LoVo (cell line): ENCODE results near the gene KDM3A.

Experiments
- DNase-seq: peaks from one replicate; pipeline ENCODE4 v3.0.0-alpha.2; 2016; ENCODE audit warnings: low spot score

KDM3A gene, protein sequence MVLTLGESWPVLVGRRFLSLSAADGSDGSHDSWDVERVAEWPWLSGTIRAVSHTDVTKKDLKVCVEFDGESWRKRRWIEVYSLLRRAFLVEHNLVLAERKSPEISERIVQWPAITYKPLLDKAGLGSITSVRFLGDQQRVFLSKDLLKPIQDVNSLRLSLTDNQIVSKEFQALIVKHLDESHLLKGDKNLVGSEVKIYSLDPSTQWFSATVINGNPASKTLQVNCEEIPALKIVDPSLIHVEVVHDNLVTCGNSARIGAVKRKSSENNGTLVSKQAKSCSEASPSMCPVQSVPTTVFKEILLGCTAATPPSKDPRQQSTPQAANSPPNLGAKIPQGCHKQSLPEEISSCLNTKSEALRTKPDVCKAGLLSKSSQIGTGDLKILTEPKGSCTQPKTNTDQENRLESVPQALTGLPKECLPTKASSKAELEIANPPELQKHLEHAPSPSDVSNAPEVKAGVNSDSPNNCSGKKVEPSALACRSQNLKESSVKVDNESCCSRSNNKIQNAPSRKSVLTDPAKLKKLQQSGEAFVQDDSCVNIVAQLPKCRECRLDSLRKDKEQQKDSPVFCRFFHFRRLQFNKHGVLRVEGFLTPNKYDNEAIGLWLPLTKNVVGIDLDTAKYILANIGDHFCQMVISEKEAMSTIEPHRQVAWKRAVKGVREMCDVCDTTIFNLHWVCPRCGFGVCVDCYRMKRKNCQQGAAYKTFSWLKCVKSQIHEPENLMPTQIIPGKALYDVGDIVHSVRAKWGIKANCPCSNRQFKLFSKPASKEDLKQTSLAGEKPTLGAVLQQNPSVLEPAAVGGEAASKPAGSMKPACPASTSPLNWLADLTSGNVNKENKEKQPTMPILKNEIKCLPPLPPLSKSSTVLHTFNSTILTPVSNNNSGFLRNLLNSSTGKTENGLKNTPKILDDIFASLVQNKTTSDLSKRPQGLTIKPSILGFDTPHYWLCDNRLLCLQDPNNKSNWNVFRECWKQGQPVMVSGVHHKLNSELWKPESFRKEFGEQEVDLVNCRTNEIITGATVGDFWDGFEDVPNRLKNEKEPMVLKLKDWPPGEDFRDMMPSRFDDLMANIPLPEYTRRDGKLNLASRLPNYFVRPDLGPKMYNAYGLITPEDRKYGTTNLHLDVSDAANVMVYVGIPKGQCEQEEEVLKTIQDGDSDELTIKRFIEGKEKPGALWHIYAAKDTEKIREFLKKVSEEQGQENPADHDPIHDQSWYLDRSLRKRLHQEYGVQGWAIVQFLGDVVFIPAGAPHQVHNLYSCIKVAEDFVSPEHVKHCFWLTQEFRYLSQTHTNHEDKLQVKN (N-terminal part only)

DNA sequence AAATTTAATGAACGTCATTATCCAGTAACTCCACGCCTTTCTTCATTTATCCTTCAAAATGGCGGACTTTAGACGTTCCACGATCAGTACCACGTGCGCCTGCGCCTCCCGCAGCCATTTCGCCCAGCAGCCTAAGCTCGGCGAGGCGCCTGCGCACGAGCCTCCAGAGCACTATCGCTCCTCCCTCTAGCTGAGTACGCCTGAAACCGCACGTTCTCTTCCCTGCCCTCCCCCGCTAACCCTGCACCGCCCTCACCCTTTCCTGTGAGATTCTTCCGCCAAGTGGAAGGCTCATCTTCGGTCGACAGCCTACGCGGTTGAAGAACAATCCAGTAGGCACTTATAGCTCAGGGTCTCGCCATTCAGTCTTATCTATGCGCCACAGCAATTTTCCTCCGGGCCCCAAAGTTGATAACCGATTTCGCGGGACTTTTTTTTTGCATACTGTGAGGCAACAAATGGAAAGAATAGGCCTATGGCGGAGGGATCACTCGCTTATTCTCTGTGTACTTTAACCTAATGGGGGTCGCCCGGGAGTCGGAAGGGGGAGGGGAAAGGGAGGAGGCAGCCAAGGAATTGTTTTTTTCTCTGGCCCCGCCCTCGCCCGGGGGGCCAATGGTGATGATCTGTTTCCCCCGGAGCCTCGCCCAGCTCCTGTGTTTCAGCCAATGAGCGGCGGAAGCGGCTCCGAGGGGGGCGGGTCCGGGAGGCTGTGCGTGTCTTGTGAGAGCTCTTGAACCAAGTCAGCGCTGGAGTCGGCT, at the start of gene KDM3A:
KDM3A (plus strand) TSS at position 741 of the 761 bp plus-strand sequence. CDS start 677 bp downstream, outside the sequence.
- DNase-seq: peak; percentile 98

DNA sequence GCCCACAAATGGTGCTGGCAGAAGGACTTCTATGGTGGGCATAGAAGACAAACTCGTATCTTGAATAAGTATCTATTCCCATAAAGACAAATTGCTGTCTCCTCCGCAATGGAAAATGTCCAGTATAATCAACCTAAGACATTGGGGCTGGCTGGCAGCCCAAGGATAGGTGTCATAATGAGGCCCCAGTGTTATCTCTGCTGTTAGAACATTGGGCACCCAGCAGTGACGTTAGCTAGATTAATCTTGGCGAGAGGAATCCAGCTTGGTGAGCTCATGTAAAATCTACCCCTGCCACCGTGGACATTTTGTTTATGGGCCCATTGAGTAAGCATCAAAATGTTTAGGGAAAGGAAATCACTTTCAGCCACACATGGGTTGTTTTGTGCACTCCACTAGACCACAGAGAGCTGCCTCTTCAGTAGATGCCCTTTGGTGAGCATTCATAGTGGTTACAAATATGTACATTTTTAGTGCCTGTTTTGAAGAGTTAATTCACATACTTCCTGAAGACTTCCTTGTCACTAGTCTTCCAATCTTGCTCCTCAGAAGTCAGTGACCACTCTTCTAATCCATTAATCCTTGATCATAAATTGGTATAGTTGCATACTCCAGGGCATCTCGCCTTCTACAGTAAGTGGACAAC, 48.2 kb upstream of the KDM3A start:
- DNase-seq: no peak

DNA sequence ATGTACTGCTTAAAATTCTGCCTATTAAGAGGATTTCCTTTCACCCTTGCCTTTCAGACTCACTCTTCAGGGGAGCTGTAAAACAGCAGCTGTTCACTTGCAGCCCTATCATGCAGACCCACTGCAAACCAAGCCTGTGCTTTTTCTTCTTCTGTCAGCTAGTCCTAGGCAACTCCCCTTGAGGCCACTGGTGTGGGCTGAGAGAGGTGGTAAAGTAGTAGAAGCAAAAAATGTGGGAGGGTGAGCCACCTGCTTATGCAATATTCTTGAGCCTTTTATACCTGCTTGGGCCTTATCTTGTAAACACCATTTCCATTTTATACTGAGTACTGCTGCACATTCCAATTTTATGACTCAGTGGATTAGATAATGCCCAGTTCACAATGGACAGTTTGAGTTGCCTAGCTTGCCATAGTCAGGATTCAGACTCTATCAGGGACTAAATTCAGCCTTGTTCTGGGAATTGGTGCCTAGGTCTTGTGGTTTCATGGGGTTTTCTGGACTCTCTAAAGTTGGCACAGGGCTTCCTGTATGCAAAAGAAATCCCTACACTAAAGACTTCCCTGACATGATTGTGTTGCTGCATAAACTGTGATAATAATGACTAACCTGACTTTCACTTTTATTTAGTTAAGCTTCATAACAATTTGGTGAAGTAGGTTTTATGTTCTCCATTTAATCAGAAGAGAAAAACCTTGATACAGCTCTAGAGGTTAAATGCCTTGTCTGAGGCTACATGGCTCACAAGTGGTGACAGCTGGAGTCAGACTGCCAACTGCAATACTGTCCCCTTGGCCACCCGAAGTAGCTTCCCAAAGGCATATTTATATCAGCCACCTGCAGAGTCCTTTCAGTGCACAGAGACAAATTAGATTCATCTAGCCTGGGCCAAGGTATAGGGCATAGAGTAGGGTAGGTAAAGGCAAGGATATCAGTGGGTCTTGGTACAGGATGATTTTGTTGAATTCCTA, 47.4 kb upstream of the KDM3A start:
- DNase-seq: peak; percentile 76

DNA sequence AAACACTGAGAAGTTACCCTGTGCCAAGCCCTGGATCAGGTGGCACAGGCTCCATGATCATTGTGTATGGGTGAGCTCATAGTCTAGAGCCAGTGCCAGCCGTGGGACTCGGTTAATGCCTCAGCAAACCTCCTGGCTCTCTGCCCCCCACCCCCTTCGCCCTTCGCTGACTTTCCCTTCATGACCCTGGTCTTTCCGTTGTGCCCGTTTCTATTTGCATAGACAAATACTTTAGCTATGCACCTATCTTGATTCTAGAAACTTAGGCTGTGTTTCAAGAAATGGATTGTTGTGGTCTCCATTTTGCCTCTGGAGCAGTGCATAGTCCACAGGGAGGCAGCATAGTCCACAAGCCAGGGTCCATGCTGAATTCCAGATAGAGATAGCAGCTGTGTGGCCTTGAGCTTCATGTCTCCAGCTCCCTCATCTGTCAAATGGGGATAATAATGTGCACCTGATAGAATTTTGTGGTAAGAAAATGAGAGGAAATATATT, 44.8 kb upstream of the KDM3A start:
- no peak for DNase-seq

DNA sequence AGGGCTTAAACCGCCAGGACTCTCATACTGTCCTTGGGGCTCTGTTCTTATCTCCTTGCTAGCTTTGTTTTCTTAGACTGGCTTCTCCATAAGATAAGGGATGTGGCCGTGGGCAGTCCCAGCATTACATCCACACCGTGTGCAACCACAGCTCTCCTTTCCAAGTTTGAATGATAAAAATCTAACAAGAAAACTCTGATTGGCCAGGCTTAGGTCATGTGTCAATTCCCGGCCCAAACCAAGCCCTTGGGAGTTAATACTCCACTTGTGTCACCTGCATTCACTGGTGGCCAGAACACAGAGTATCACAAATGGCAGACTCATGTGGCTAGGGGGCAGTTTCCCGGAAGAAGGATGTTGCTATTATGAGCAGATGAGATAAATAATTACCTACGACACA, 43.2 kb upstream of the KDM3A start:
- no peak for DNase-seq

DNA sequence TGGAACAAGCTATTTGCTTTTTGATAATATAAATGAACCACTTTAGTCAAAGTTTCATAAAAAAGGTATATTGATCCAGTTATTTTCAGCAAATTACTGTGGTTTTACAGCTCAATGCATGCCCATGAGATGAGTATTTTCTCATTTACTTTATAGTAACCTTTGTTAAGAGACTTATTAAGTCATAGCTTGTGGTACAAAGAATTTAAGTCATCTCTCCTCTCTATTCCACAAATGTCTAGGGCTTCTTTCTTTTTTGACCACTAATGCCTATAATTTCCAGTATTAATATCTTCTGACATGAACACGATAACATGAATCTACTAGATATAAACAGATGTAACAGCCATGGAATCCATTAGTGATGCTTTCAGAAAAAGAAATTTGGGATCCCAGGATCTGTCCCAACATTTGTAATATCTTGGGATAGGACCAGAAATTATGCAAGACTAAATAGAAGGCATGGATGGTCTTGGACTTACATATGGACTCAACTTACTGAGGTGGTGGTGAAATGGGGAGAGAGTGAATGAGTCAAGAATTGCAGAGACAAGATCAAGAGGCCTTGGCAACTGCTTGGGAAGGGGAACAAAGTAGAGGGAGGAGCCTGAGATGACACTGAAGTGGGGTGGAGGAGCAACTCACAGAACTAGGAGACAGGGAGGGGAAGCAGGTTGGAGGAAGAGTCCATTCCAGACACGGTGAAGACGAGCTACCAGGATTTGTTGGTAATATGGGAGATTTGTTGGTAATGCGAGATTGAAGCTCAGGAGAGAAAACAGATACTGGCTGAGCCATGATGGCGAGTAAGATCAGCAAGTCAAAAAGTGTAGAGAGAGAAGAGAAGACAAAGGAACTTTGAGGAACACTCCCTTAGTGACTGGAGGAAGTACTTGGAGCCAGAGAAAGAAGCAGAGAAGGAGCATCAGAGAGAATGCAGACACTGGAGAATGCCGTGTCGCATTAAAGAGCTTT, 42.4 kb upstream of the KDM3A start:
- DNase-seq: no peak

DNA sequence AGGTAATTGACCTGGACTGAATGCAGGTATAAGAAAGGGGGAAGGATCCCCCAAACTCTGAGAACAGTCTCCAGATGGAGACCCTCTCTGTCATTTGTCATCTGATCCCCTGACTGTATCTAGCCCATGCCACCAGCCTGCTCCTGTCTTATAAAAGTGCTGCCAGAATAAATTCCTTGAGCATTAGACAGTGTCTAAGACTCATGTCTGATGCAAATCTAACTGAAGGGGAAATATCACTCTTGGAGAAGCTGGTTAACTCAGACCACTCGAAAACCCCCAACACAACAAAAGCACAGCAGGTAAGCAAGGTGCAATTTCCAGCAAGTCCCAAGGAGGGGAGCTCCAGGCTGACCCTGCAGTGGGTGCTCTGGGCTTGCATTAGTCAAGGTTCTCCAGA, 40.9 kb upstream of the KDM3A start:
- no peak for DNase-seq

DNA sequence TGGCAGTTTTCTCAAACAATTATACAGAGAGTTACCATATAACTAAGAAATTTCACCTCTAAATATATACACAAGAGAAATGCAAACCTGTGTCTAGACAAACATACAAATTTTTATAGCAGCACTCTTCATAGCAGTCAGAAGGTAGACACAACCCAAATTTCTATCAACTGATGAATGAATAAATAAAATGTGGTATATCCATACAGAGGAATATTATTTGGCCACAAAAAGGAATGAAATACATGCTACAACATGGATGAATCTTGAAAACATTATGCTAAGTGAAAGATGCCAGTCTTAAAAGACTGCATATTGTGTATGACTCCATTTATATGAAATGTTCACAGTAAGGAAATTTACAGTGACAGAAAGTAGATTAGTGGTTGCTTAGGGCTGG, 30.6 kb upstream of the KDM3A start:
- no peak for DNase-seq

DNA sequence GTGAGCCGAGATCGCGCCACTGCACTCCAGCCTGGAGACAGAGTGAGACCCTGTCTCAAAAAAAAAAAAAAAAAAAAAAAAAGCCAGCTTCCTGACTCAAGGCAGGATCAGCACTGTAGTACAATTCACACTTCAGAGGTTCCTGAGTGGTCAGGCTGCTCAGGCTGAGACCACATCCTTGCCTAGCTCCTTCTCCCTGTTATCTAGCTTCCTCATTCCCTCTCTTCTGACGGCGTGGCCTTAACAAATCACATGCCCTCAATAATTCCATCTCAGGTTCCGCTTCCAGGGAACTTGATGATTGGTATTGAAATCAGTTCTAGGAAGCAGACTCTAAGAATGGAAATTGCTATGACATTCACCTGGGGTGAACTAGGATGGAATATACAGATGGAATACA, 29.8 kb upstream of the KDM3A start:
- no peak for DNase-seq

DNA sequence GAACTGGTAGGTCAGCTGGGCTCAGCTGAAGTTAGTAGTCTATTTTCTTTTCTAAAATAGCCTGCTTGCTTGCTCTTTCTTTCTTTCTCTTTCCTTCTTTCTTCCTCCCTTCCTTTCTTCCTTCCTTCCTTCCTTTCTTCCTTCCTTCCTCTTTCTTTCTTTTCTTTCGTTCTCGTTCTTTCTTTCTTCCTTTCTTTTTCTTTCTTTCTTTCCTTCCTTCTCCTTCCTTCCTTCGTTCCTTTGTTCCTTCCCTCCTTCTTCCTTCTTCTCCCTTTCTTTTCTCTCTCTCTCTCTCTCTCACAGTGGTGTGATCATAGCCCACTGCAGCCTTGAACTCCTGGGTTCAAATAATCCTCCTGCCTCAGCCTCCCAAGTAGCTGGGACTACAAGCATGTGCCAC, 29.2 kb upstream of the KDM3A start:
- DNase-seq: no peak

DNA sequence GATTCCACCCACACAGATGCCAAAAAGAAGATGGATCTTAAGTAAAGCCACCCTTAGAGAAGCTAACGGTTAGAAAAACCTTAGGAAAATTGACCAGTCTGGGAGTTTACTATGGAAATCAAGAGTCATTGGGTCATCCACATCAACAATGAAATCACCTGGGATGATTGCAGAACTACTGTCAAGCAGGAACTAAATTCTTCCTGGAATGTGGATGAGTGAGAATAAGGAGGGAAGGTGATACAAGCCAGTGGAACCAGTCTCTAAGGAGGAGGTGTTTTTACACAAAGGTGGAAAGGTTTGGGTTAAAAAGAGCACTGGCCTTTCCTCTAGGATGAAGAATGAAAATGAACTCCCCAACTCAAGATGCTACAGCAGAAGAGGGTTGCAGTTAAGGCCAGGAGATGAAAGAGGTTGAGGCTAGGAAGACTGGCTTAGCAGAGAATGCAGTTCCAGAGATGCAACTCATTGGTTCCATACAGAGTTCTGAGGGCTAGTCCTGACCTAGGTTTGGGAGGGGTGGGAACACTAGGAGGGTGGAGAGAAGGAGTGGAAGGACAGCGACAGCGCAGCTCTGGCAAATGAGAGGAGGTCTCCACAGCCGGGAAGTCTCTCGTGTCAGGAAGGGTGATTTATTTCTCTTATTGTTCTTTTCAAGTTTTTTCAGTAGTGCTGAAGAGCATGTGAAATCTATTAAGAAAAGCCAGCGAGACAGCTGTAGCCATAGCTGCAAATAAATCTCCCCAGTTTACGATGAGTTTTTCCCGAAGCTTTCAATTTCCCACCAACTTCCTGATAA, 27.7 kb upstream of the KDM3A start:
- no peak for DNase-seq

DNA sequence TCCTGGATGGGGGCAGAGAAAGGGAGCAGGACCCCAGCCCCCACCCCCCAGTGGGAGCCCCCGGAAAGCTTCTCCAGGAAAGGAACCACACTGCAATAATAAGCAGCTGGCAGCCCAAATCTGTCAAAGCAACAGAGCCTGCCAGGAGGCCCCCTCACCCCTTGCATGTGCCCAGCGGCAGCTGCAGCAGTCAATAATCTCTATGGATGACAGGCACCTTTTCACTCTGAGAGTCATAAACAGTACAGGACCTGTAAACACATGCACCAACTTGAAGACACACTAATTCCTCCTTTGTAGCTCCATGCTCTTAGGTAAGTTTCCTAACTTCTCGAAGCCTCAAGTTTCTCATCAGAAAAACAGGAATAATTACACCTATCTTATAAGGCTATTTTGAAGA, 26.2 kb upstream of the KDM3A start:
- DNase-seq: no peak

DNA sequence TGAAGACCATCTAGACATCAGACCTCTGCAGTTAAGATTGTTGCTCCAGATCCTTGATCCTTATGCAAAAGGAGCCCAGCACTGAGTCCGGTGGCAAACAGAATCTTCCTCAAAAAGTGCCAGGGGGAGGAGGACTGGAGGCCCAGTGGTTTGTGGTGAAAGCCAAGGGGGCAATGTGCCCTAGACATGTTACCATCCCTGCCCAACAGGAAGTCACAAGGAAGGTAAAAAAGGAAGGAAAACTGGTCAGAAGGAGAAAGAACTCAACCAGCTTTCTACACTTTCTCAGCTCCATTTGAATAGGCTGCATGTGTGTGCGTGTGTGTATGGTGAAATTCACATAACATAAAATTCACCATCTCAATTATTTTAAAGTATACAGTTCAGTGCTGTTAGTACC, 25.0 kb upstream of the KDM3A start:
- DNase-seq: no peak

DNA sequence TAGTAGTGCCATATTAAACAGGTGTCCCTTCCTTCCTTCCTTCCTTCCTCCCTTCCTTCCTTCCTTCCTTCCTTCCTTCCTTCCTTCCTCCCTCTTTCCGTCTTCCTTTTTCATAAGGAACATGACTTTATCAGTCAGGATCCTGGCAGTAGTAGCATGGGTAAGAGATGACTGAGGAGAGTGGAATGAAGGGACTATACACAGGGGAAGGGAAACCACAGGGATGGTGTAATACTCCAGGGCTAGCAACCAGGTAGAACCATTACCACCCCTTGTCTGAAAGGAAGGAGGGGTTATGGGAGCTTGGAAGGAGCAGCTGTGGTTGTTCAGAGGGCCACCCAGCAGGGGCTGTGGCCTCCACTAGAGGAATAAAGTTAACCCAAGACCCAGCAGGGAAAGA, 23.2 kb upstream of the KDM3A start:
- DNase-seq: no peak

DNA sequence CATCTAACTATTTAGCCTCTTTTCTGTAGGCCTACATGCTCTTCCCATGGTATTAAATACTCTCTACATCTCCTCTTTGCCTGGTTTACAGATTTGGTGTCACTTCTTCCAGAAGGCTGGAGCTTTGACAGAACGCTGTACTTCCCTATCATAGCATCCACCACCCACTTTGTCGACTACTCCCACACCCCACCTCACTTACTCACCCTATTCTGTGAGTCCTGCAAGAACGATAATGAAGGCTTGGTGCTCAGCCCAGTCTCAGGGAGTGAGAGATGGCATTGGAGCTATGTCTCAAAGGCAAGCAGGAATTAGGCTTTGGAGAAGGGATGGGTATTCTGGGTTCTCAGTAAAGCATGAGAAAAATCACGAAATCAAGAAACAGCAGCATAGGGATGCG, 20.3 kb upstream of the KDM3A start:
- no peak for DNase-seq

DNA sequence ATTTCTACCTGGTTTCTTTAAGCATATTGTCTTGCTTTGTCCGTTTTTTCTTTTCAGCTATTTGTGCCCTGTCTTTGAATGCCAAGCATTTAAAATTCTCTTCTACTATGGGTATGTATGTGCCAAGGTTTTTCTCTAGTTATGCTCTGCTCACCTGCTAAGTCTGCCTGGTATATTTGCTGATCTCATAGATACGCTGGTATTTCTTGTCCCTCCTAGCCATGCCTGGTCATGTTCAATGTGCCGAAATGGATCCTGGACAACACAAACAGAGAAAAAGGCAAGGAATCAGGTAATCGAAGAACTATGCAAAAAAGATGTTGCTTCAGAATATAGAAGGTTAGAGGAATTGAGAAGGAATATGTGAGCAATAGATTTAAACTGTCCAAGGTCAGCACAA, 14.9 kb upstream of the KDM3A start:
- no peak for DNase-seq

DNA sequence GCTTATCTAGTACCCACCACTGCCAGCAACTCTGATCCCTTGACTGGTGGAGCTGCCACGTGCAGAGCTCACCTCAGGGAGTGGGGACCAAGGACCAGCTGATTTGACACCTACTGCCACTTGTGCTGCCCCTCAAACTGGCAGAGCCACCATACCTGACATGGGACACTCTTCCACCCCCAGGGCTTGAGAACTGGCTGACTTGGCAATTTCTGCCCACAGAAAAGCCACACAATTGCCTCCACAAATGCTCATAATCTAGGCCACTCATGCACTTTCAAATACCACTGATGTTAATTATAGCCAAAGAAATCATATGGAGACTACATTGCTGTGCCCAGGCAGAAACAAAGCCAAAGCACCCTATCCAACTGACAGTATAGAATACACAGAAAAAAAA, 11.8 kb upstream of the KDM3A start:
- DNase-seq: no peak

DNA sequence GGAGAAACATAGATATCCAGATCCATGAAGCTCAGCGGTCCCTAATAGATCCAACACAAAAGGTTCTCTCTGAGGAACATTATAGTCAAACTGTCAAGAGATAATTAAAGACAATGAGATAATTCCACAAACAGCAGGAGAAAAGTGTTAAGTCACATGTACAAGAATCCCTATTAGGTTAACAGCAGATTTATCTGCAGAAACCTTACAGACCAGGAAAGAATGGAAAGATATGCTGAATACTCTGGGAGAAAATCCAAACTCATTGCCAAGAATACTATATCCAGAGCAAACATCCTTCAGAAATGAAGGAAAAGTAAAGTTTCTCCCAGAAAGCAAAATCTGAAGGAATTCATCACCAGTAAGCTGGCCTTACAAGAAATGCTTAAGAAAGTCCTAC, 10.8 kb upstream of the KDM3A start:
- DNase-seq: no peak
